WERI-Rb-1 (cell line): Measurements from ENCODE around the gene PRSS33.

ENCODE experiments used
- DNase-seq: peaks from one replicate; pipeline ENCODE4 v3.0.0-alpha.2; 2020
- H3K27ac ChIP-seq: fragments of 250-450 bp; sonication (Bioruptor Pico); 2 replicates; pipeline ENCODE4 v1.5.1; 2020; ENCODE audit warnings: mild to moderate bottlenecking, moderate library complexity
- H3K27me3 ChIP-seq: fragments of 250-450 bp; sonication (Bioruptor Pico); 2 replicates; pipeline ENCODE4 v1.5.1; 2021; ENCODE audit warnings: mild to moderate bottlenecking, low read depth, moderate library complexity; ENCODE audit not compliant: insufficient read depth, severe bottlenecking
- H3K36me3 ChIP-seq: fragments of 250-450 bp; sonication (Bioruptor Pico); 2 replicates; pipeline ENCODE4 v1.5.1; 2020; ENCODE audit warnings: mild to moderate bottlenecking, moderate library complexity
- H3K4me3 ChIP-seq: 2 replicates; pipeline ENCODE4 v1.5.1; 2011; ENCODE audit warnings: low read depth, mild to moderate bottlenecking, control low read depth, low read length
- H3K9me3 ChIP-seq: fragments of 250-450 bp; sonication (Bioruptor Pico); 2 replicates; pipeline ENCODE4 v1.5.1; 2021; ENCODE audit warnings: mild to moderate bottlenecking, moderate library complexity; ENCODE audit not compliant: severe bottlenecking
- TF ChIP-seq, protein P1 (sequence below): IDR thresholded peaks from 2 replicates; pipeline ENCODE4 v1.5.1; 2011; ENCODE audit warnings: low read depth, mild to moderate bottlenecking, control low read depth, inconsistent platforms, low read length

PRSS33 gene

DNA sequence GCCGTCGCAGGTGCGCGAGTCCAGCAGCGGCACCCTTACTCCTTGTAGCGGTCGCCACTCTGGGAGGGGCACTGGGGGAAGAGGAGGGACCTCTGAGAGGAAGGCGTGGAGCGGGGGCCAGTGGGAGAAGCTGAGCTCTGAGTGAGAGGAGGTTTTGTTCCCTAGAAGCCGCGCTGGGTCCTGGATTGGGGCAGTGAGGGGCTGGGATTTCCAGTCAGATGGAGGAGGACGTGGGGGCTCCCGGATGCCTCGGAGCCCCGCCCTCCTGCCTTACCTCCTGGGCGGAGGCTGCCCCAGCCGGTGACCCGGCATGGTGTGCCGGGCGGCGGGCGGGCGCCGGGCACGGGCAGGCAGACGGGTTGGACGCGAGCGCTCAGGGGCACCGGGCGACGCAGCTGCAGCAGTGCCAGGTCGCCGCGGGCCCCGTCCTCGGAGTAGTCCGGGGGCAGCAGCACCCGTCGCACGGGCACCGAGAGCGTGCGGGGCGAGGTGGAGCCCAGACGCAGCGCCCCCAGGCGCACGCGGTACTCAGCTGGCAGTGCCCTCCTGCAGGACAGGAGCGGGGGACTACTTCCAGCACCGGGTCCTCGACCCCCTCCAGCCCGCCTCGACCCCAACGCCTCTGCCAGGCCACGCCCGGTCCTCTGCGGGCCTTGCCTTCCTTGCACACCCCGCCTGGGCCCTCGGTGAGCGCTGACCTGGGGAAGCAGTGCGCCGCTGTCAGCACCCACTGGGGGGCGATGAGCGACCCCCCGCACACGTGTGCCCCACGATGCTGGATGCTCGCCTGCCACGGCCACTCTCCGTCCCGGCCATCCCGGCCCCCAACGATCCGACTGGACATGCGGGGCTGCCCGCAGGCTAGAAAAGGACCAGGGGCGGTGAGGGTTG lies 2.0 kb downstream of the PRSS33 start:
- no peaks in the 10 kb centered on the region for H3K36me3 ChIP-seq
- H3K27me3 ChIP-seq = no peaks in the 10 kb centered on the region
- DNase-seq = peak; percentile 14
- TF ChIP-seq, protein P1, sequence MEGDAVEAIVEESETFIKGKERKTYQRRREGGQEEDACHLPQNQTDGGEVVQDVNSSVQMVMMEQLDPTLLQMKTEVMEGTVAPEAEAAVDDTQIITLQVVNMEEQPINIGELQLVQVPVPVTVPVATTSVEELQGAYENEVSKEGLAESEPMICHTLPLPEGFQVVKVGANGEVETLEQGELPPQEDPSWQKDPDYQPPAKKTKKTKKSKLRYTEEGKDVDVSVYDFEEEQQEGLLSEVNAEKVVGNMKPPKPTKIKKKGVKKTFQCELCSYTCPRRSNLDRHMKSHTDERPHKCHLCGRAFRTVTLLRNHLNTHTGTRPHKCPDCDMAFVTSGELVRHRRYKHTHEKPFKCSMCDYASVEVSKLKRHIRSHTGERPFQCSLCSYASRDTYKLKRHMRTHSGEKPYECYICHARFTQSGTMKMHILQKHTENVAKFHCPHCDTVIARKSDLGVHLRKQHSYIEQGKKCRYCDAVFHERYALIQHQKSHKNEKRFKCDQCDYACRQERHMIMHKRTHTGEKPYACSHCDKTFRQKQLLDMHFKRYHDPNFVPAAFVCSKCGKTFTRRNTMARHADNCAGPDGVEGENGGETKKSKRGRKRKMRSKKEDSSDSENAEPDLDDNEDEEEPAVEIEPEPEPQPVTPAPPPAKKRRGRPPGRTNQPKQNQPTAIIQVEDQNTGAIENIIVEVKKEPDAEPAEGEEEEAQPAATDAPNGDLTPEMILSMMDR = peak; percentile 49
- no peaks in the 10 kb centered on the region for H3K9me3 ChIP-seq
- no peak overlapping the region for H3K27ac ChIP-seq
- no peak overlapping the region for H3K4me3 ChIP-seq

DNA sequence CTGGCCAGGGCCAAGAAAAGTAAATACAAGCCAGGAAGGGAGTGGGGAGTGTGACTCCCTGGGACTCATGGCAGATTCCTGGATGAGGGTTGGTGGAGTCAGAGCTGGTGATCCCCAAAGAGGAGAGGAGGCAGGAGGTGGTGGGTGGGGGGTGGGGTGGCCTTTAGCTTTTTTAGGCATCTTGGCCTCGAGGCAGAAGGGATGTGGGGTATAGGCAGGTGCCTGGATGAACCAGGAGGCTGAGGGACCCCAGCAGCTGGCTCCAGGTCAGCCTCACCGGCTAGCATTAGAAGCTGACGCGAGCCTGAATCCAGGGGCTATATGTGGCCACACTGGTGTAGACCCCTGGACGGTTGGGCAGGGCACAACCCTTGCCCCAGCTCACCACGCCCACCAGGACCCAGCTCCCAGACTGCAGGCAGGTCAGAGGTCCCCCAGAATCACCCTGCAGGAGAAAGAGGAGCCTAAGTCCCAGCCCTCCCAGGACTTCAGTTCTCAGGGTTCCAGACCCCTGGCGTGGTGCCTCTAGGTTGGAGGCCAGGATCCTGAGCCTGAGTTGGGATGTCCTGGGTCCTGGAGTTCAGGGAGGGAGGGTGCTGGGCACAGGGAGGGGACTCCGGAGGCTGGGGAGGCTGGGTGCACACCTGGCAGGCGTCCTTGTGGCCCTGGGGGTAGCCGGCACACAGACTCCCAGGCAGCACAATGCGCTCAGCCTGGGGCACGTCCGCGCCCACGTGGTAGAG lies 2.8 kb downstream of the PRSS33 start:
- DNase-seq = no peak
- Histone ChIP-seq H3K9me3 (no peaks in the 10 kb centered on the region), H3K27ac (no peak overlapping the region), H3K36me3 (no peaks in the 10 kb centered on the region), H3K27me3 (no peaks in the 10 kb centered on the region), H3K4me3 (no peak overlapping the region)
- TF ChIP-seq, protein P1 = no peak

DNA sequence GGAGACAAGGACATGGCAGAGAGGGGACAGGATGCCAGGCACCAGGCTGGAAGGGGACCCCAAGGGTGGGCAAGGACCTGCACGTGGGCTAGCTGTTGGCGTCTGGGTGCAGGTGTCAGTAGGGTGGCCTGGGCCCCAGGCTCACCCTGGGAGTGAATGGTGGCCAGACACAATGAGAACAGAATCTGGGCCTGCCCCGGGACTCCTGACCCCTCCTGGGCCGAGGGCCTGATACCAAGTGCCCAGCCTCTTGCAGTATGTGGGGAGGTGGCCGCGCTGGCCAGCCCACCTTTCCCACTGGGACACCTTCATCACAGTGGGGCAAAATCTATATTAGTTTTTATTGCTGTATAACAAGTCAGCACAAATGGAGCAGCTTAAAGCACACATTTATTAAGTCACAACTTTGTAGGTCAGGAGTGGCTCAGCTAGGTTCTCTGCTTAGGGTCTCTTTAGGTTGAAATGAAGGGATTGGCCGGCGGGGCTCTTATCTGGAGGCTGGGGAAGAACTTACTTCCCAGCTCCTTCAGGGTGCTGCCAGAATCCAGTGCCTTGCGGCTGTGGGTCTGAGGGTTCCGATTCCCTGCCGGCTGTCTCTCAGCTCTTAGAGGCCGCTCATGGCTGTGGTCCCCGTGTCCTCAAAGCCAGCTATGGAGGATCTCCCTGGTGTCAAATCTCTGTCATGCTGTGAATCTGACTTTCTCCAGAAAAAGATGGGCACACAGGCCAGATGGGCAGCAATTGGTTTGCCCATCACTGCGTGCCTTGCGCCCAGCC lies 3.6 kb downstream of the PRSS33 start:
- no peak overlapping the region for H3K27ac ChIP-seq
- H3K9me3 ChIP-seq = no peaks in the 10 kb centered on the region
- H3K27me3 ChIP-seq = no peaks in the 10 kb centered on the region
- no peaks in the 10 kb centered on the region for H3K36me3 ChIP-seq
- DNase-seq = no peak
- TF ChIP-seq, protein P1 = no peak
- H3K4me3 ChIP-seq = no peak overlapping the region

DNA sequence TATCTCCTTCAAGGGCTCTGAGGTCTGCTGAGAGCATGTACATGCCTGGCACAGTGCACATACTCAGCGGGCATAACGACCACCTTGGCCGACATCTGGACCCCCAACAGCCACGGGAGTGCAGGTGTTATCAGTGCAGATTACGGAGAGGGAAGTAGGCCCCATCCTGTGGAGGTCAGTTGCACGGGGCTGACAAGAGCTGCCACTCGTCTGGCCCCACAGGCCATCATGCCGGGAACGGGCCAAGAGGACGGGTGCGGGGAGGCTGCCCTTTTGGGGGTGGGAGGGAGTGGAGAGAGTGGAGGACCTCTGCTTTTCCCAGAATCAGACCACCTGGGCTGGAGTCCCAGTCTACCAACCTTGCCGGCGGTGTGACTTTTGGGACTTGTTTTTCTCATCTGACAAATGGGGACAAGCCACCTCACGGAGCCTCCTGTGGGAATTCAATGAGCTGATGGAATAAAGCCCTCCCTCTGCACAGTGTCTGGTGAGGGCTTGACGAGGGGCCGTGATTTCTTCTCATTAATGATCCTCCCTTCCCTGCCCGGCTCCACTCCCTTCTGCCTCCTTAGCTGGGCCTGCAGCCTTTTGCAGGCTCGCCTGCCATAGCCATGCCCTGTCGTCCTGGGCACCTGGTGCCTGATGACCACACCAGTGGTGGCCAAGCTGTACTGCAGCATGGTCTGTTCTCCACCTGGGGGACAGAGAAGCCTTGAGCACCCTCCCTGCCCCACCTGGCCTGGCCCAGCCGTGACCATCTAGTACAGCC lies 4.6 kb downstream of the PRSS33 start:
- no peak overlapping the region for H3K4me3 ChIP-seq
- no peaks in the 10 kb centered on the region for H3K27me3 ChIP-seq
- DNase-seq = no peak
- no peaks in the 10 kb centered on the region; the same call in 1 of the 2 replicates for H3K36me3 ChIP-seq
- TF ChIP-seq, protein P1 = 0 out of 2 replicates have a peak, but pooled peaks have one; percentile 29
- no peaks in the 10 kb centered on the region for H3K9me3 ChIP-seq
- H3K27ac ChIP-seq = no peak overlapping the region
